ENCODE measurements around the gene RUVBL2.

Gene RUVBL2

GRCh38 chr19:48959341-48960239 is 34.1 kb upstream of the RUVBL2 start:
- no peak overlapping the region for H3K4me3 ChIP-seq (replicated peaks in 1 of 2; ENCODE audit: low read depth in 2 of 2, low read length in 2 of 2)
- TF ChIP-seq, protein P1, sequence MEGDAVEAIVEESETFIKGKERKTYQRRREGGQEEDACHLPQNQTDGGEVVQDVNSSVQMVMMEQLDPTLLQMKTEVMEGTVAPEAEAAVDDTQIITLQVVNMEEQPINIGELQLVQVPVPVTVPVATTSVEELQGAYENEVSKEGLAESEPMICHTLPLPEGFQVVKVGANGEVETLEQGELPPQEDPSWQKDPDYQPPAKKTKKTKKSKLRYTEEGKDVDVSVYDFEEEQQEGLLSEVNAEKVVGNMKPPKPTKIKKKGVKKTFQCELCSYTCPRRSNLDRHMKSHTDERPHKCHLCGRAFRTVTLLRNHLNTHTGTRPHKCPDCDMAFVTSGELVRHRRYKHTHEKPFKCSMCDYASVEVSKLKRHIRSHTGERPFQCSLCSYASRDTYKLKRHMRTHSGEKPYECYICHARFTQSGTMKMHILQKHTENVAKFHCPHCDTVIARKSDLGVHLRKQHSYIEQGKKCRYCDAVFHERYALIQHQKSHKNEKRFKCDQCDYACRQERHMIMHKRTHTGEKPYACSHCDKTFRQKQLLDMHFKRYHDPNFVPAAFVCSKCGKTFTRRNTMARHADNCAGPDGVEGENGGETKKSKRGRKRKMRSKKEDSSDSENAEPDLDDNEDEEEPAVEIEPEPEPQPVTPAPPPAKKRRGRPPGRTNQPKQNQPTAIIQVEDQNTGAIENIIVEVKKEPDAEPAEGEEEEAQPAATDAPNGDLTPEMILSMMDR (IDR thresholded peaks at IDR 0.05; ENCODE audit: low read depth, low read length), result no peak
- no peak for DNase-seq (ENCODE audit: low read depth in 2 of 2)

- H3K4me3 ChIP-seq (replicated peaks in 1 of 2; ENCODE audit: low read depth in 2 of 2, low read length in 2 of 2), result no peak overlapping the region
- DNase-seq (ENCODE audit: low read depth in 2 of 2), result no peak
Observed at GRCh38 chr19:48961051-48961649, 32.5 kb upstream of the RUVBL2 start.

GRCh38 chr19:48961673-48962028 is 32.0 kb upstream of the RUVBL2 start:
- TF ChIP-seq, protein P1 (IDR thresholded peaks at IDR 0.05; ENCODE audit: low read depth, low read length), result no peak
- no peak overlapping the region for H3K4me3 ChIP-seq (replicated peaks in 1 of 2; ENCODE audit: low read depth in 2 of 2, low read length in 2 of 2)
- no peak for DNase-seq (ENCODE audit: low read depth in 2 of 2)

More at GRCh38 chr19:48961051-48961649, 32.5 kb upstream of the RUVBL2 start:
- TF ChIP-seq, protein P1 (IDR thresholded peaks at IDR 0.05; ENCODE audit: low read depth, low read length), result no peak

DNA sequence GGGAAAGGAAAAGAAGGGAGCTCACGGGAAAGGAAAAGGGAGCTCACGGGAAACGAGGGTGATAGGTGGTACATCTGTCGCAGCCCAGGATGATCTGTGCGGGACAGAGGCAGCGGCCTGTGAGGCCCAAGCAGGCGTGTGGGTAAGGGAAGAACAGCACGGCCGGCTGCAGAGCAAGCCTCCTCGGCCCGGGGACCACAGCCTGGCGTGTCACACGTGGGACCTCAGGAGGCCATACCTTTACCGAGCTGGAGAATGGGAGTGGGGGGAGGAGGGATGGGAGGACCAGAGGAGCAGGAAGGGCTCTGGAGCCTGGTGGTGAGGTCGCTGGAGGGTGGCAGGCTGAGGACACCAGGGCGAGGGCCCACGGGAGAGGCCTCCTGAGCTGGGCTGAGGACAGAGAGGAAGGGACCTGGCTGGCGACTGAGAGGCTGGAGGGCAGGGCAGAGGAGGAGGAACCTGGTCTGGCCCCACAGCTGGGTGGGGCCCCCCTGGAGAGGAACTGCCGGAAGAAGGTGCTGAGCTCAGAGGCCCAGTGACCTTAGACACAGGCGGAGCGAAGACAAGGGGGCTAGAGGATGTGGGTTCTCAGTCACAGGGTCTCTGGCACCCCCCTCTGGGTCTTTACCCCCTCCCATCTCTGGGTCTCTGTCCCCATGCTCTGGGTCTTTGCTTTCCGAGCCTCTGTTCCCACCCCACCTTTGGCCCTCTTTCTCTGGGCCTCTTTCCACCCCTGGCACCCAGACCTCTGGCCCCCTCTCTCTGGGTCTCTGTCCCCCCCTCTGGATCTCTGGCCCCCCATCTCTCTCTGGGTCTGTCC is 31.4 kb upstream of the RUVBL2 start:
- TF ChIP-seq, protein P1 (IDR thresholded peaks at IDR 0.05; ENCODE audit: low read depth, low read length), result no peak
- peak; percentile 48 to 56 for DNase-seq (ENCODE audit: low read depth in 2 of 2)
- no peak overlapping the region for H3K4me3 ChIP-seq (replicated peaks in 1 of 2; ENCODE audit: low read depth in 2 of 2, low read length in 2 of 2)

- H3K4me3 ChIP-seq (replicated peaks in 1 of 2; ENCODE audit: low read depth in 2 of 2, low read length in 2 of 2), result no peak overlapping the region
- DNase-seq (ENCODE audit: low read depth in 2 of 2), result no peak
- TF ChIP-seq, protein P1 (IDR thresholded peaks at IDR 0.05; ENCODE audit: low read depth, low read length), result no peak
Observed at GRCh38 chr19:48962849-48963165, 30.9 kb upstream of the RUVBL2 start.

DNA sequence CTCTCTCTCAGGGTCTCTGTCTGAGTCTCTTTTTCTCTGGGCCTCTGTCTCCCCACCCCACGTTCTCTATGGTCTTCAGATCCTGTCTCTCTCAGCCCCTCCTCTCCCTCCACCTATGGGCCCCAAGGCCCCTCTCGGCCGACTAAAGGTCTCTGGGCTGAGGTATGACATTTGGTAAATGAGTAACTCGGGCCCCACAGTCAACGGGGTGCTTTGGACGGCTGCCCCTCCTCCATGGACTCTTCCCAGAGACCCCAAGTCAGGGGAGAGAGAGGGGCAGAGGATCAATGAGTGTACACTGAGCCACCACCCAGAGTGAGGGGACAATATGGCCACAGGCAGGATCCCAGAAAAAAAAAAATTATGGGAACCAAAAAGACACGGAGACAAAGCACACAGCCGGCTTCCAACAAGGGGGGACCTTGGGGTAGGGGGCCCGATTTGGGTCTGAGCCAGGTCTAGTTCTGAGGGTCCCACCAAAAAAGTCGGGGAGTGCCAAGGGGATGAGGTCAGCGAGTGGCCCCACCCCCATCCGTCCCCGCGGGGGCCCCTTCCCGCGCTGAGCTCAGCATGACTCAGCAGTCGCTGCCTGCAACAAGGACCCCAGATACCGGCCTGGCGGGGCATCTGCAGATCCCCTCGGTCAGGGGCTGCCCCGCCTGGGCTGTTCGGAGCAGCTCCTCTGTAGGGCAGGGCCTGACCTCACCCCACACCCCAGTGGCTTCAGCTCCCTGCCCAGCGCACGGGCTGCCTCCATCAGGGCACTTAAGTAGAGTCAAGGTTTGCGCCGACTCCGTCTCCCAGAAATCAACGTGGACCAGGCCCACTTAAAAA is 30.1 kb upstream of the RUVBL2 start:
- H3K4me3 ChIP-seq (replicated peaks in 1 of 2; ENCODE audit: low read depth in 2 of 2, low read length in 2 of 2), result peak overlapping the region; percentile 22 to 95
- DNase-seq (ENCODE audit: low read depth in 2 of 2), result peak; percentile 78 to 79
- TF ChIP-seq, protein P1 (IDR thresholded peaks at IDR 0.05; ENCODE audit: low read depth, low read length), result no peak
